ENCODE data around the gene GJB5. TPM values are rescaled to one million over a fixed set of nuclear protein-coding genes. Genes with fewer than 3 reads are reported as not detected.
"Not testable (repeated sequence)": the region's sequence is repeated elsewhere in the genome, so short reads cannot be mapped to it uniquely, and the experiment has no call there.

Gene GJB5
- total RNA-seq, 1 experiment from 2014 or later, result 18.1 TPM

GRCh38 chr1:34770891-34771504 is 16.2 kb downstream of the GJB5 start:
- Histone ChIP-seq H4K20me1 (ENCODE audit: insufficient read depth) (no peaks in the 10 kb centered on the region), H3K9me2 (ENCODE audit: insufficient read depth) (0 out of 2 replicates have a peak, but pooled peaks cover 3% of the 10 kb centered on the region), H3K27ac (no peak overlapping the region), H3K9me3 (ENCODE audit: insufficient read depth, low read depth) (peaks cover 3% of the 10 kb centered on the region; the same call in 1 of the 2 replicates), H3K4me1 (replicated peaks; ENCODE audit: insufficient read depth) (peaks cover 7% of the 10 kb centered on the region; the same call in 1 of the 2 replicates), H3K4me3 (no peak overlapping the region), H3K27me3 (ENCODE audit: insufficient read depth, low read depth) (no peaks in the 10 kb centered on the region), H3K4me2 (no peak overlapping the region), H3F3A (ENCODE audit: insufficient read depth, low read depth) (no peaks in the 10 kb centered on the region), H2AFZ (no peak overlapping the region), H3K79me2 (ENCODE audit: low read depth) (no peaks in the 10 kb centered on the region), H3K36me3 (ENCODE audit: low read depth) (no peaks in the 10 kb centered on the region)
- TF ChIP-seq EZH2 (IDR thresholded peaks at IDR 0.05; ENCODE audit: low read depth), result no peak
- no peak for TF ChIP-seq CTCF (conservative IDR thresholded peaks at IDR 0.05)
- ChIA-PET POLR2A (ENCODE audit: unreplicated experiment) (no interaction called here), CTCF (no interaction called here)
- intact Hi-C loops (cut with micrococcal nuclease; ENCODE audit: unreplicated experiment), result no loop called here
- no peak for DNase-seq
- no TSS peak for BruUV-seq (replicated peaks)

- Histone ChIP-seq H3K9me3 (ENCODE audit: insufficient read depth, low read depth) (0 out of 2 replicates have a peak, but pooled peaks cover 3% of the 10 kb centered on the region), H3K9me2 (ENCODE audit: insufficient read depth) (0 out of 2 replicates have a peak, but pooled peaks cover 3% of the 10 kb centered on the region), H3F3A (ENCODE audit: insufficient read depth, low read depth) (no peaks in the 10 kb centered on the region), H2AFZ (no peak overlapping the region), H3K4me1 (replicated peaks; ENCODE audit: insufficient read depth) (peaks cover 15% of the 10 kb centered on the region), H3K79me2 (ENCODE audit: low read depth) (no peaks in the 10 kb centered on the region), H3K27ac (no peak overlapping the region), H3K27me3 (ENCODE audit: insufficient read depth, low read depth) (no peaks in the 10 kb centered on the region), H4K20me1 (ENCODE audit: insufficient read depth) (no peaks in the 10 kb centered on the region), H3K4me2 (no peak overlapping the region), H3K36me3 (ENCODE audit: low read depth) (no peaks in the 10 kb centered on the region), H3K4me3 (no peak overlapping the region)
- TF ChIP-seq EZH2 (IDR thresholded peaks at IDR 0.05; ENCODE audit: low read depth), result no peak
- no peak for TF ChIP-seq CTCF (conservative IDR thresholded peaks at IDR 0.05)
- intact Hi-C loops (cut with micrococcal nuclease; ENCODE audit: unreplicated experiment), result no loop called here
- ChIA-PET POLR2A (ENCODE audit: unreplicated experiment) (no interaction called here), CTCF (interaction anchor here (0.6 kb wide), 1 partner anchor 261 kb away, joined by 9 read pairs; no protein-coding TSS in a partner anchor)
- no TSS peak for BruUV-seq (replicated peaks)
- no peak for DNase-seq
These were observed 16.9 kb downstream of the GJB5 start for GRCh38 chr1:34771573-34772371.

DNA sequence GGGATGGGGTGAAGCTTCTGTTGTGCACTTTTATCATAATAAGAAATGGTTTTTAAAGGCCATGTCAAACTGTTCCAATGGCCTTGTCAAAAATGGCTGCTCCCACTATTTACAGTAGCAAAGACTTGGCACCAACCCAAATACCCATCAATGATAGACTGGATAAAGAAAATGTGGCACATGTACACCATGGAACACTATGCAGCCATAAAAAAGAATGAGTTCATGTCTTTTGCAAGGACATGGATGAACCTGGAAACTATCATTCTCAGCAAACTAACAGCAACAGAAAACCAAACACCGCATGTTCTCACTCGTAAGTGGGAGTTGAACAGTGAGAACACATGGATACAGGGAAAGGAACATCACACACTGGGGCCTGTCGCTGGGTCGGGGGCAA is 18.3 kb downstream of the GJB5 start:
- H3K36me3 ChIP-seq (ENCODE audit: low read depth); H4K20me1 ChIP-seq (ENCODE audit: insufficient read depth); H3K9me3 ChIP-seq (ENCODE audit: insufficient read depth, low read depth); DNase-seq; CTCF ChIA-PET; H2AFZ ChIP-seq; H3F3A ChIP-seq (ENCODE audit: insufficient read depth, low read depth); H3K9me2 ChIP-seq (ENCODE audit: insufficient read depth); H3K79me2 ChIP-seq (ENCODE audit: low read depth); intact Hi-C loops (cut with micrococcal nuclease; ENCODE audit: unreplicated experiment); H3K4me2 ChIP-seq; H3K27ac ChIP-seq; BruUV-seq (replicated peaks); H3K27me3 ChIP-seq (ENCODE audit: insufficient read depth, low read depth); POLR2A ChIA-PET (ENCODE audit: unreplicated experiment); H3K4me3 ChIP-seq: not testable (repeated sequence)
- H3K4me1 ChIP-seq (replicated peaks; ENCODE audit: insufficient read depth), result peaks cover 29% of the 10 kb centered on the region
